SH-SY5Y (cell line): ENCODE measurements around the gene CIAO1.

Experiments
- GATA2 ChIP-seq: IDR thresholded peaks from 2 replicates; pipeline ENCODE4 v1.6.1; 2011; ENCODE audit warnings: mild to moderate bottlenecking, low read depth, low read length
- GATA3 ChIP-seq: IDR thresholded peaks from 2 replicates; pipeline ENCODE4 v1.6.1; 2011; ENCODE audit warnings: low read depth, mild to moderate bottlenecking, low read length, moderate library complexity

DNA sequence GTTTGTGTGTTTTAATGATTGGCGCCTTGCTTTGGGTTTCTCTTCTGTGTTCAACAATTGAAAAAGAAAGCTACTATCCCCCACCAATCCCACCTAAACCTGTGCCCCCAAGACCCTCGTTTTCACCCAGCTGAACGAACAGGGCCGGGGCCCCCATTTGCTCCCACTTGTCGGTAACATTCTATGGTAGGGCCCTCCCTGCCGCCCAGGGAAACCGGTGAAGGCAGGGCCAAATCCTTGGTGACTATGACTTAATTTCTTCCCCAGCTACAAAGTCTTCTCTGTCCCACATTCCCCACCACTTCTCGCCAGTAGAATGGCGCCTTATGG, 39.9 kb downstream of the CIAO1 start:
- TF ChIP-seq GATA2 (no peak), GATA3 (no peak)
